Activated CD8-positive, alpha-beta T cell treated with anti-CD3 and anti-CD28 coated beads for 36 hours (primary cell): ENCODE measurements around the gene ATP5F1A. TPM values are rescaled to one million over a fixed set of nuclear protein-coding genes. Genes with fewer than 3 reads are reported as not detected.

Source experiments
- ATAC-seq: fragments of 200-7000 bp; cut with Tn5 transposase; one replicate; pipeline ENCODE4 v1.10.0; 2021; ENCODE audit warnings: mild to moderate bottlenecking, moderate library complexity
- CTCF ChIA-PET: fragments of 350-600 bp; sonication (Branson Sonifier 250); formaldehyde crosslinking; loops from one replicate; lab custom pipeline; 2021; ENCODE audit warnings: antibody characterized with exemption; lab: Charles Lee
- POLR2A ChIA-PET: fragments of 350-600 bp; sonication (Branson Sonifier 250); formaldehyde crosslinking; loops from one replicate; lab custom pipeline; 2021; ENCODE audit warnings: antibody characterized with exemption; lab: Charles Lee
- DNase-seq: peaks from one replicate; pipeline ENCODE4 v3.0.0-alpha.2; 2020
- H3K27ac Mint-ChIP-seq: one replicate; pipeline ENCODE4 v1.8.0; 2021; ENCODE audit warnings: mild to moderate bottlenecking, mixed read lengths
- H3K27me3 Mint-ChIP-seq: one replicate; pipeline ENCODE4 v1.8.0; 2021; ENCODE audit warnings: mixed read lengths
- H3K36me3 Mint-ChIP-seq: one replicate; pipeline ENCODE4 v1.8.0; 2021; ENCODE audit warnings: low read depth, mixed read lengths
- H3K4me1 Mint-ChIP-seq: one replicate; pipeline ENCODE4 v1.8.0; 2021; ENCODE audit warnings: low read depth, mixed read lengths
- H3K4me3 Mint-ChIP-seq: one replicate; pipeline ENCODE4 v1.8.0; 2021; ENCODE audit warnings: mild to moderate bottlenecking, moderate library complexity, mixed read lengths
- H3K9me3 Mint-ChIP-seq: one replicate; pipeline ENCODE4 v1.8.0; 2021; ENCODE audit warnings: mixed read lengths
- CTCF ChIP-seq: fragments of 200-600 bp; IDR thresholded peaks from one replicate; pipeline ENCODE4 v1.8.0; 2022; ENCODE audit warnings: antibody characterized with exemption, mild to moderate bottlenecking
- intact Hi-C: fragments of 100-400 bp; cut with micrococcal nuclease; formaldehyde crosslinking; loops from one replicate; pipeline ENCODE4 v1.10.0; 2022
- total RNA-seq, 2 experiments: library from RNA; stranded (reverse); gene quantifications; one replicate each; pipeline ENCODE4 v1.2.3, GENCODE V29; 2021

Gene ATP5F1A
- total RNA-seq, 2 experiments from 2014 or later = 476 to 489 TPM

- Mint-ChIP-seq H3K4me1 (peaks cover 22% of the 10 kb centered on the region), H3K27me3 (no peaks in the 10 kb centered on the region), H3K9me3 (no peaks in the 10 kb centered on the region), H3K4me3 (no peak overlapping the region), H3K36me3 (peaks cover 1% of the 10 kb centered on the region), H3K27ac (no peak overlapping the region)
- no peak for ATAC-seq
- no peak for DNase-seq
- TF ChIP-seq CTCF = no peak
- CTCF ChIA-PET = interaction anchor here (0.7 to 1.2 kb wide), 2 partner anchors 9 to 37 kb away, joined by 3 read pairs; no protein-coding TSS in a partner anchor
- intact Hi-C loops = no loop called here
- POLR2A ChIA-PET = interaction anchor here (1.5 kb wide), 1 partner anchor 17 kb away, joined by 4 read pairs; no protein-coding TSS in a partner anchor
Measured at GRCh38 chr18:46046126-46046525, 52.0 kb downstream of the ATP5F1A start.

- DNase-seq (peak; percentile 64), ATAC-seq (peak; percentile 83)
- intact Hi-C loops = no loop called here
- no peak for TF ChIP-seq CTCF
- CTCF ChIA-PET = interaction anchor here (0.8 to 3.4 kb wide), 2 partner anchors 15 to 31 kb away, joined by 3 to 13 read pairs; no protein-coding TSS in a partner anchor
- POLR2A ChIA-PET = interaction anchor here (0.9 kb wide), 1 partner anchor 19 kb away, joined by 4 read pairs; no protein-coding TSS in a partner anchor
- Mint-ChIP-seq H3K4me3 (peak overlapping the region; percentile 21), H3K27ac (peak overlapping the region; percentile 40), H3K4me1 (peaks cover 39% of the 10 kb centered on the region), H3K27me3 (no peaks in the 10 kb centered on the region), H3K36me3 (peaks cover 11% of the 10 kb centered on the region), H3K9me3 (no peaks in the 10 kb centered on the region)
Measured at GRCh38 chr18:46042571-46043123, 55.4 kb downstream of the ATP5F1A start.

- no peak overlapping the region for H3K4me3 Mint-ChIP-seq
- ChIA-PET POLR2A (interaction anchor here (1.1 kb wide), 1 partner anchor 15 kb away, joined by 4 read pairs; no protein-coding TSS in a partner anchor), CTCF (interaction anchor here (3.4 kb wide), 1 partner anchor 33 kb away, joined by 13 read pairs; no protein-coding TSS in a partner anchor)
- H3K9me3 Mint-ChIP-seq = no peaks in the 10 kb centered on the region
- H3K36me3 Mint-ChIP-seq = peaks cover 11% of the 10 kb centered on the region
- H3K27me3 Mint-ChIP-seq = no peaks in the 10 kb centered on the region
- H3K27ac Mint-ChIP-seq = peak overlapping the region; percentile 12
- H3K4me1 Mint-ChIP-seq = peaks cover 39% of the 10 kb centered on the region
- intact Hi-C loops = no loop called here
- TF ChIP-seq CTCF = no peak
- DNase-seq (no peak), ATAC-seq (peak; percentile 52)
Measured at GRCh38 chr18:46040747-46041104, 57.4 kb downstream of the ATP5F1A start.

- H3K4me1 Mint-ChIP-seq = peaks cover 39% of the 10 kb centered on the region
Measured at GRCh38 chr18:46040033-46040746, 57.9 kb downstream of the ATP5F1A start.

More at GRCh38 chr18:46040033-46040746, 57.9 kb downstream of the ATP5F1A start:
- ChIA-PET CTCF (interaction anchor here (3.4 kb wide), 1 partner anchor 33 kb away, joined by 13 read pairs; no protein-coding TSS in a partner anchor), POLR2A (interaction anchor here (1.1 kb wide), 1 partner anchor 15 kb away, joined by 4 read pairs; no protein-coding TSS in a partner anchor)
- H3K36me3 Mint-ChIP-seq = peaks cover 11% of the 10 kb centered on the region
- TF ChIP-seq CTCF = no peak
- H3K27me3 Mint-ChIP-seq = no peaks in the 10 kb centered on the region
- H3K27ac Mint-ChIP-seq = peak overlapping the region; percentile 12
- no peak for DNase-seq
- no peak overlapping the region for H3K4me3 Mint-ChIP-seq
- no peak for ATAC-seq
- no peaks in the 10 kb centered on the region for H3K9me3 Mint-ChIP-seq
- intact Hi-C loops = no loop called here
